HG02885 (cell line): ENCODE measurements around the gene MKS1.

Experiments
- ATAC-seq: cut with Tn5 transposase; IDR thresholded peaks from one replicate; pipeline ENCODE4 v1.9.1; 2021; ENCODE audit warnings: mild to moderate bottlenecking; ENCODE audit not compliant: unreplicated experiment, poor library complexity

The MKS1 gene

DNA sequence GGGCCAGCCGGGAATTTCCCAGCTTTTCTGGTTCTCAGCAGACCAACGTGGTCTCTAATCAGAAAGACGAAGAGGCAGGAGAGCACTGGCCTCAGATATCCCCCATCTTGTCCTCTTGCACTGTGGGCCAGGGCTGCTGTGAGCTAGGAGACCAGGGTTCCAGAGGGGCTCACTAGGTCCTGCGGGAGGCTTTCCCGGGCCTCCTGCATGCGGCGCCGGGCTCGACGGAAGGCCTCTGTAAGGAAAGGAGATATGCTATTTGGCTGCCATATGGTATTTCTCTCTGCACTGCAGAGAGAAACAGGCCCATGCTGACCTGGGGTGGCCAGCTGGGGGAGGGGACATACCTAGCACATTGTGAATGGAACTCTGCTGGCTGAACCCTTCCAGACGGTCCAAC is 13.1 kb downstream of the MKS1 start:
- ATAC-seq, result no peak

- ATAC-seq, result no peak
Observed at GRCh38 chr17:58204796-58205195, 14.3 kb downstream of the MKS1 start.

DNA sequence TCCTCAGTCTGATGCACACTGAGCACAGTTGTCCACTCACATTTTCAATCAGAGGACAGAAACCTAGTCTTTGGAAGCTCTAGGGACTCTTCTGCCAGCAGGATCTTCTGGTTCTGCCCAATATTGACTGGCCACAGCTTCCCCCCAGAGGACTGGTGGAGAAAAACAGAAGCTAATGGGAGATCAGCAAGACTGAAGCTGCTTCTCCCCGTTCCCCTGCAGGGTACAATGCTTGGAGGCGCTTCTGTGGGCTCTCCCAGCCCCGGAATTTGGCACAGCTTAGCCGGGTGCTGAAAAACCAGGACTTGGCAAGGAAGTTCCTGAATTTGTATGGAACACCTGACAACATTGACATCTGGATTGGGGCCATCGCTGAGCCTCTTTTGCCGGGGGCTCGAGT is 16.2 kb downstream of the MKS1 start:
- ATAC-seq, result no peak

DNA sequence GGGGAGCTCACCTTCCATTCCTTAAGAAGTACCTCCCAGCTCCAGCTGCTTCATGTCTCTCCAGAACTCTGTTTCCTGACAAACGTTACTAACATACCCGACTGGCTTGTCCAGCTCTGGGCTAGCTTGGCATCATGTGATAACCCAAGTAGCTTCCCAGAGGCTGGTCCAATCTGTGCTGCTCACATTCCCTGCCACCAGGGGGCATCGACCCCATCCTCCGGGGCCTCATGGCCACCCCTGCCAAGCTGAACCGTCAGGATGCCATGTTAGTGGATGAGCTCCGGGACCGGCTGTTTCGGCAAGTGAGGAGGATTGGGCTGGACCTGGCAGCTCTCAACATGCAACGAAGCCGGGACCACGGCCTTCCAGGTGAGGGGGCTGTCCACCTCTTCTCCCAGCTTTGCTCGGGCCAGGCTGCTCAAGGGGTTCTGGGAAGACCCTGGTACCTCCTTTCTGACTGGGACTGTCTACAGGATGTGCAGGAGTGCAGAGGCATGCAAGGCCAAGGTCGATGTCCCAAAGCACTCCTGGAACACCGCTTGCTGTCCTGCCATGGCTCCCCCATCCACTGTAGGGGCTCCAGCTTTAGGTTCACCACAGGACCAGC is 18.9 kb downstream of the MKS1 start:
- peak; percentile 51 for ATAC-seq

DNA sequence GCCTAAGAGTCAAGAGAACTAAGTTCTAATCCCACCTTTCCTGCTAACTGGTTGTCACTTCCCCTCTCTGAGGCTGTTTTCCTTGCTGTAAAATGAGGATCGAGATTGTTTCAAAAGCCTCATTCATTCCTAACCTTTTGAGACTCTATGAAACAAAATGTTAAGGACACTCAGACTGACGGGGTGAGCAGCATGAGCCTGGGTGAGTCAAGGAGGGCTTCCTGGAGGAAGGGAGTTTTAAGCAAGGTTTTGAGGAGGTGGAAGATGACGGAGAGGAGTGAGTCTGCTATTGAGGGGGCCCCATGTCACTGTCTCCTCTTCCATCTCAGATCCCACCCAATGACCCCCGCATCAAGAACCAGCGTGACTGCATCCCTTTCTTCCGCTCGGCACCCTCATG is 22.4 kb downstream of the MKS1 start:
- no peak for ATAC-seq

GRCh38 chr17:58195518-58196123 is 23.4 kb downstream of the MKS1 start:
- no peak for ATAC-seq

DNA sequence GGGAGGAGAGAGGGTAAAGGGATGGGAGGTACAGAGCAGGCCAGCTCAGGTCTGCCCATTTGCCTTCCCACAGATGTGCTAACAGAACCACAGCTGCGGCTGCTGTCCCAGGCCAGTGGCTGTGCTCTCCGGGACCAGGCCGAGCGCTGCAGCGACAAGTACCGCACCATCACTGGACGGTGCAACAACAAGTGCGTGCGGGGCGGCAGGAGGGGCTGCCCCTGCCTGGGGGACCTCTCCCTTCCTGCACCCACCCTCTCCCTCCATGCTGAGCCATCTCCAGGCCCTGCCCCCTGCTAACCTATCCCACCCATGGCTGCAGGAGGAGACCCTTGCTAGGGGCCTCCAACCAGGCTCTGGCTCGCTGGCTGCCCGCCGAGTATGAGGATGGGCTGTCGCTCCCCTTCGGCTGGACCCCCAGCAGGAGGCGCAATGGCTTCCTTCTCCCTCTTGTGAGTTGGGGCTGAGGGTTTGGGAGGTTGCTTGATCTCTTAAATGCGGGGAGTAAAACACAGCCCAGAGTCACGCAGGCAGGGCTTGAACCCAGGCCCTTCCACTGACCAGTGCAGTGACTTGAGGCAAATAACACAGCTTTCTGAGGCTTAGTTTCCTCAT is 25.3 kb downstream of the MKS1 start:
- ATAC-seq, result no peak

- ATAC-seq, result no peak
Observed at GRCh38 chr17:58192612-58193011, 26.4 kb downstream of the MKS1 start, which contains the start of gene EPX. Gene EPX (plus strand): TSS chr17:58192726. CDS start chr17:58192847, 121 bp downstream.

- no peak for ATAC-seq
Observed at GRCh38 chr17:58191241-58191896, 27.7 kb downstream of the MKS1 start.

GRCh38 chr17:58189436-58190146 is 29.5 kb downstream of the MKS1 start:
- ATAC-seq, result no peak

- no peak for ATAC-seq
Observed at GRCh38 chr17:58187675-58188074, 31.4 kb downstream of the MKS1 start.

DNA sequence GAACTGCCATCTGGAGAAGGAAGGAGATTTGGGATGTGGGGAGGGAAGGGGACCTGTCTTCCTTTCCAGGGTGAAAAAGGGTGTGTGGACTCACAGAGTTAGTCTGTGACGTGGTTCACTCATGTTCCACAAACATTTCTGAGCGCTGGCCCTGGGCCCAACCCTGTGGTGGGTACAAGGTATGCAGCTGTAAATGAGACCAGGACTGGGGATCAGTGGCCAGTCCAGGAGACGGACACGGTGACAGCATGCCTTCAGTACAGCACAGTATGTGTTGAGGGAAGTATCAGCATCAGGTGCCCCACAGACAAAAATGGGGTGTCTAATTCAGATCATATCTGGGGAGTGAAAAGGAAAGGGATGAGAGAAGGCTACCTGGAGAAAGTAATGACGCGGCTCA is 32.0 kb downstream of the MKS1 start:
- no peak for ATAC-seq

- ATAC-seq, result no peak
Observed at GRCh38 chr17:58186591-58186990, 32.5 kb downstream of the MKS1 start.

DNA sequence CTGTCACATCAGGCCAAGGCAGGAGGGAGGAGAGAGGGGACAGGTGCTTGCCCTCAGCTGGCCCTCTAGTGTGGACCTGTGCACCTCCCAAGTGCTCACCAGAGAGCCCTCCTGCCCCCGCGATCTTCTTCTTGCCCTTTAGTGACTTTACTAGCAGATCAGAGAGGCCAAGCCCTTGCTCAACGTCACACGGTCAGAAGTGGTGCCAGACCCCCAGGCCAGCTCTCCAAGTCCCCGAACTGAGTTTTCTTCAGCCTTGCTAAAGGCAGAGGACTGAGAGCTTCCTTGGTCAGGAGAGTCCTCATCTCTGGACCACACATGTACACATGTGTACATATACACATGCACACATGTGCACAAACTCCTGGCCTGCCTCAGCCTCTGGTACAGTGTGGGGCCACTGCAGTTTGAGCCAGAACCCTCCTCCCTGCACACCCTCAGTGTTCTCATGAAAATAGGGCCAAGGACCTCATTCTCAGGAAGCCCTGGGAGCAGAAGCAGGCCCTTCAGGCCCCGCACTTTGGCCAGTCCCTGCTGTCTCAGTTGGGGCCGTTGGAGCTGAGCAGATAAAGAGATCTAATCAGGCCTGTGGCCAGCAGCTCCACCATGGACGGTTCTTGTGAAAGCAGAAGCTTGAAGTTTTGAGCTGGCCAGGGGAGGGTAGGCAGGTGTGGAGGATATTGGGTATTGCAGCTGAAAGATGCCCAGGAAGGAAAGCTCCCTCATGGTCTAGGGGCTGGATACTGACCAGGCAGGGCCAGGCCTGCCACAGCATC is 33.9 kb downstream of the MKS1 start:
- no peak for ATAC-seq

DNA sequence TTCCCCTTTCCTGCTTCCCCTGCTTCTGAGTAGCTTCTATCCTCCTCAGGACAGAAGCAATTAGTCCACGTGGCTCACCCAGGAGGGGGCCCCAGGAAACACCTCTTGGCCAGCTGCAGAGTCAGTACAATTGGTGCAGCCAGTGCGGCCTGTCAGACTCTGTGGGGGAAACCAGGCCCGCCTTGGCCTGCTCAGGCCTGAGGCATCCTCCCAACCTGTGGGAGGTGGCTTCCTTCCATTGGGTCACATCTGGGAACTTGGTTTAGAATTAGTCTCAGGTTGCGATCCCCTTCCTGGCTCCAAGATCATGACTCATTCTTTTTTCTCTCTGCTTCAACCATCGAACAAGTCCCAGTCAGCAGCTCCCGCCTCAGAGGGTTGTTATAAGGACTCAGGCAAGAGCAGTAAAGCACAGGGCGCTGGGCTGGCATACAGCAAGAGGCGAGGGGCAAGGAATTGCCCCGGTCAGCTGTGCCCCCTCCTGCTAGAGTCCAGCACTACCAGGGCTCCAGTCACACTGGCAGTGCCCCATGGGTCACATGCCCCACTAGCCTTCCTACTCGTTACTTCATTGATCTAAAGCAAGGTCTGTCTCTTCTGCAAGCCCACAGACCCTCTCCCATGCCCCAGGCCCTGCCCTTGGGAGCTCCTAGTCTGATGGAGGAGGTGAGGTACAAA is 34.6 kb downstream of the MKS1 start:
- ATAC-seq, result no peak

GRCh38 chr17:58183514-58183913 is 35.5 kb downstream of the MKS1 start:
- no peak for ATAC-seq

GRCh38 chr17:58181796-58182195 is 37.3 kb downstream of the MKS1 start:
- ATAC-seq, result no peak

- no peak for ATAC-seq
Observed at GRCh38 chr17:58176200-58176599, 42.9 kb downstream of the MKS1 start.

DNA sequence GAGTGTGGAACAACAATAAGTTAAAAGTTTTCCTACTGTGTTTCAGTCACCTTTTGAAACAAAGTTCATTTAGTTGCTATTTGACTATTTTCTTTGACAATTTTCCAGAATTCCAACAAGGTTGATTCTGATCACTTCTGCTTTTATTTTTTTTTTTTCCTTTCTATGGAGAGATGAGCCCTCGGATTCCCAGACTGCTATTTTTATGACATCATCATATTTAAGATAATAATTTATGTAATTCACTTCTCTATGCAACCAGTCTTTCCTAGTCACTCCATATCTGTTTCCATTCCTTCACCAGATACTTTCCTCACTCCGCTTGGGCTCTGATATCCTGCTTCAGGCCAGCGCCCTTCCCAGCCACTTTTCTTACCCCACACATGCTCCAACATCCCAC is 44.2 kb downstream of the MKS1 start:
- ATAC-seq, result no peak
